ENCODE measurements around the gene R3HDM2. TPM values are rescaled to one million over a fixed set of nuclear protein-coding genes. Genes with fewer than 3 reads are reported as not detected.
"Not testable (repeated sequence)": the region's sequence is repeated elsewhere in the genome, so short reads cannot be mapped to it uniquely, and the experiment has no call there.

R3HDM2 gene
- total RNA-seq, 4 donors from 2014 or later = 30.3 to 41.5 (median 35.1) TPM

DNA sequence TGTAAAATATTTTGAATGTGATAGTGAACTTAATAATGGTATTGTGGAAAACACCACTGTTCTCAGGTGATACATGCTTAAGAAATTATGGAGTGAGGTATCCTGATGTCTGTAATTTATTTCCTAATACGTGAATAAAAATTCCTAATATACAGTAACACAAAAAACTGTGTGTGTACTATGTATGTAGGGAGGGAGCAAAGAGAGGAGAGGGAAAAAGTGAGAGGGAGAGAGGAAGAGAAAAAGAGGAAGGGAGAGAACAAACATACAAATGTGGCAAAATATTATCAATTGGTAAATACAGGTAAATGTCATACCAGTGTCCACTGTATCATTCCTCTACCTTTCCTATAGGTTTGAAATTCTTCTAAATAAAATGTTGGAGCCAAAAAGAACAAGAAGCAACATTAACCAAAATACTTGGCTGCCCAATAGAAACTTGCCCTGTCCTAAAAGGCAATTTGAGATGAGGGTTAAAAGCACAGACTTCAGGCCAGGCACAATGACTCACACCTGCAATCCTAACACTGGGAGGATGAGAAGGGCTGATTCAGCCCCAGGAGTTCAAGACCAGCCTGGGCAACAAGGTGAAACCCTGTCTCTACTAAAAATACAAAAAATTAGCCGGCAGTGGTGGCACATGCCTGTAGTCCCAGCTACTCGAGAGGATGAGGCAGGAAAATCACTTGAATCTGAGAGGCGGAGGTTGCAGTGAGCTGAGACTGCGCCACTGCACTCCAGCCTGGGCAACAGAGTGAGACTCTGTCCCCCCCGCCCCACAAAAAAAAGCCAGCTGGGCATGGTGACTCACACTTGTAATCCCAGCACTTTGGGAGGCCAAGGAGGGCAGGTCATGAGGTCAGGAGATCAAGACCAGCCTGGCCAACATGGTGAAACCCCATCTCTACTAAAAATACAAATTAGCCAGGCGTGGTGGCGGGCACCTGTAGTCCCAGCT is 14.5 kb downstream of the R3HDM2 start:
- Histone ChIP-seq H3K27ac (replicated peaks in 1 of 4) (no peak overlapping the region), H3K36me3 (no peaks in the 10 kb centered on the region), H3K4me3 (no peak overlapping the region), H3K27me3 (no peaks in the 10 kb centered on the region), H3K9me3 (no peaks in the 10 kb centered on the region), H3K4me1 (peaks cover 3 to 16% (median 14%) of the 10 kb centered on the region in 4 donors)
- 88% methylated on average over 8 of the region's 8 CpGs for WGBS
- intact Hi-C loops (cut with DNase I) = no loop called here
- no peak for DNase-seq (ENCODE audit: extremely low spot score)
- TF ChIP-seq POLR2AphosphoS5 (IDR thresholded peaks at IDR 0.05) = no peak
- TF ChIP-seq POLR2A (IDR thresholded peaks at IDR 0.05; ENCODE audit: low read depth) = no peak
- no peak for TF ChIP-seq EP300 (IDR thresholded peaks at IDR 0.05)
- no peak for TF ChIP-seq CTCF (IDR thresholded peaks at IDR 0.05)

DNA sequence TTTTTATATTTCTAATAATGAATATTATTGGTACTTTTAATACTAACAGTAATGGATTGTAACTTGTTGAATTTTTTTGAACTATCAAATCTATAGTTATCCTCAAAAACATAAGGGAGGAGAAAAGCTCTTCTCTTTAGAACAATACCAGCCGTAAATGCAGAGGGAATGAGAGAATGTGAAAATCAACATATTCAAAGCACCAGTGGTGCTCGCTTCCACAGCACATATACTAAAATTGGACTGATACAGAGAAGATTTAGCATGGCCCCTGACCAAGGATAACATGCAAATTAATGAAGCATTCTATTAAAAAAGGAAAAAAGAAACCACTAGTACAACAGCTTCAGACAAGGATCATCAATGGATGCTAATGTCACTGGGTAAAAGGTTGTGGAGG is 15.8 kb downstream of the R3HDM2 start:
- Histone ChIP-seq H3K27ac (replicated peaks in 1 of 4) (no peak overlapping the region), H3K9me3 (no peaks in the 10 kb centered on the region), H3K4me3 (no peak overlapping the region), H3K4me1 (peaks cover 3 to 19% (median 15%) of the 10 kb centered on the region in 4 donors), H3K27me3 (no peaks in the 10 kb centered on the region), H3K36me3 (no peaks in the 10 kb centered on the region)
- no peak for DNase-seq (ENCODE audit: extremely low spot score)
- intact Hi-C loops (cut with DNase I) = no loop called here
- TF ChIP-seq CTCF (IDR thresholded peaks at IDR 0.05) = no peak
- no peak for TF ChIP-seq EP300 (IDR thresholded peaks at IDR 0.05)
- no peak for TF ChIP-seq POLR2AphosphoS5 (IDR thresholded peaks at IDR 0.05)
- no peak for TF ChIP-seq POLR2A (IDR thresholded peaks at IDR 0.05; ENCODE audit: low read depth)
- 73% methylated on average over 2 of the region's 2 CpGs for WGBS

- DNase-seq (ENCODE audit: extremely low spot score); H3K36me3 ChIP-seq; H3K27ac ChIP-seq (replicated peaks in 1 of 4); H3K4me3 ChIP-seq; intact Hi-C loops (cut with DNase I); H3K27me3 ChIP-seq; H3K9me3 ChIP-seq: not testable (repeated sequence)
- peaks cover 3 to 19% (median 15%) of the 10 kb centered on the region in 4 donors for H3K4me1 ChIP-seq
- WGBS = 86% methylated on average over 6 of the region's 6 CpGs
Measured at GRCh38 chr12:57414160-57414559, 16.7 kb downstream of the R3HDM2 start.

DNA sequence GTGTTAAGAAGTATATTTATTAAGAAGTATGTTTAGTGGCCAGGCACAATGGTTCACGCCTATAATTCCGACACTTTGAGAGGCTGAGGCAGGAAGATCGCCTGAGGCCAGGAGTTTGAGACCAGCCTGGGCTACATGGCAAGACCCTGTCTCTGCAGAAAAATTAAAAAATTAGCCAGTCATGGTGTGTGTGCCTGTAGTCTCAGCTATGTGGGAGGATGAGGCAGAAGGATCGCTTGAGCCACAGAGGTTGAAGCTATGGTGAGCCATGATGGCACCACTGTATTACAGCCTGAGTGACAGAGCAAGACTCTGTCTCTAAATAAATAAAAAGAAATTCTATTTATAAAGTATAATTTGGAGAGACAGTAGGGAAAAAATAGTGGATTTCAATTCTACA is 20.3 kb downstream of the R3HDM2 start:
- WGBS = 92% methylated on average over 4 of the region's 4 CpGs
- Histone ChIP-seq H3K36me3 (peaks cover 0 to 4% (median 0%) of the 10 kb centered on the region in 4 donors), H3K27me3 (no peaks in the 10 kb centered on the region), H3K4me1 (peaks cover 0 to 8% (median 2%) of the 10 kb centered on the region in 4 donors), H3K9me3 (no peaks in the 10 kb centered on the region), H3K4me3 (no peak overlapping the region), H3K27ac (replicated peaks in 1 of 4) (no peak overlapping the region)
- TF ChIP-seq CTCF (IDR thresholded peaks at IDR 0.05) (no peak), POLR2AphosphoS5 (IDR thresholded peaks at IDR 0.05) (no peak), POLR2A (IDR thresholded peaks at IDR 0.05; ENCODE audit: low read depth) (no peak), EP300 (IDR thresholded peaks at IDR 0.05) (no peak)
- no peak for DNase-seq (ENCODE audit: extremely low spot score)
- intact Hi-C loops (cut with DNase I) = no loop called here

DNA sequence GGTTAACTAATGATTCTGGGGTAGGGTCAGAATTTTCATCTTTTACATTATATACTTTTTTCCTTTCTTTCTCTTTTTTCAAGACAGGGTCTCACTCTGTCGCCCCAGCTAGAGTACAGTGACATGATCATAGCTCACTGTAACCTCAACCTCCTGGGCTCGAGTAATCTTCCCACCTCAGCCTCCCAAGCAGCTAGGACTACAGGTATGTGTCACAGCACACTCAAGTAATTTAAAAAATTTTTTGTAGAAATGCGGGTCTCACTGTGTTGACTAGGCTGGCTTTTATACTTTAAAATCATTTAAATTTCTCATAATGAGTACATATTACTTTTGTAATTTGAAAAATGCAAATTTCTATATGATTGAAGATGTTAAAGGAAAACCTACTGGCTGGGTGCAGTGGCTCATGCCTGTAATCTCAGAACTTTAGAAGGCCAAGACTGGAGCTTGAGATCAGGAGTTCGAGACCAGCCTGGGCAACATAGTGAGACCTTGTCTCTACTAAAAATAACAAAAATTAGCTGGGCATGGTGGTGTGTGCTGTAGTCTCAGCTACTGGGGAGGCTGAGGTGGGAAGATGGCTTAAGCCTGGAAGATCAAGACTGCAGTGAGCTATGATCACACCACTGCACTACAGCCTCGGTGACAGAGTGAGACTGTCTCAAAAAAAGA is 25.7 kb downstream of the R3HDM2 start:
- Histone ChIP-seq H3K27me3 (no peaks in the 10 kb centered on the region), H3K27ac (replicated peaks in 1 of 4) (no peak overlapping the region), H3K4me3 (no peak overlapping the region), H3K9me3 (no peaks in the 10 kb centered on the region), H3K4me1 (no peaks in the 10 kb centered on the region), H3K36me3 (peaks cover 0 to 7% (median 0%) of the 10 kb centered on the region in 4 donors)
- DNase-seq (ENCODE audit: extremely low spot score) = no peak
- intact Hi-C loops (cut with DNase I) = no loop called here
- WGBS = 96% methylated on average over 5 of the region's 5 CpGs
- no peak for TF ChIP-seq EP300 (IDR thresholded peaks at IDR 0.05)
- TF ChIP-seq POLR2AphosphoS5 (IDR thresholded peaks at IDR 0.05) = no peak
- TF ChIP-seq POLR2A (IDR thresholded peaks at IDR 0.05; ENCODE audit: low read depth) = no peak
- TF ChIP-seq CTCF (IDR thresholded peaks at IDR 0.05) = no peak

DNA sequence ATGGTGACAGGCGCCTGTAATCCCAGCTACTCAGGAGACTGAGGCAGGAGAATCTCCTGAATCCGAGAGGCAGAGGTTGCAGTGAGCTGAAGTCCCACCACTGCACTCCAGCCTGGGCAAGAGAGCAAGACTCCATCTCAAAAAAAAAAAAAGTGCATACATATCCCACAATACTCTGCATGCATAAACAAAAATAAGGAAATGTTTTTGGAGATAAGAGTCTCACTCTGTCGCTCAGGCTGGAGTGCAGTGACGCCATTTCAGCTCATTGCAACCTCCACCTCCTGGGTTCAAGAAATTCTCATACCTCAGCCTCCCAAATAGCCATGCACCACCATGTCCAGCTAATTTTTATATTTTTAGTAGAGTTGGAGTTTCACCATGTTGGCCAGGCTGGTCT is 28.7 kb downstream of the R3HDM2 start:
- H3K9me3 ChIP-seq; intact Hi-C loops (cut with DNase I); H3K36me3 ChIP-seq; DNase-seq (ENCODE audit: extremely low spot score); H3K4me3 ChIP-seq; H3K27ac ChIP-seq (replicated peaks in 1 of 4); H3K27me3 ChIP-seq; H3K4me1 ChIP-seq: not testable (repeated sequence)
- 91% methylated on average over 4 of the region's 4 CpGs for WGBS

All from esophagus muscularis mucosa (tissue), 4 donors.